Measurements from ENCODE around the gene CACNA1E.
"Not testable (repeated sequence)": the region's sequence is repeated elsewhere in the genome, so short reads cannot be mapped to it uniquely, and the experiment has no call there.

The CACNA1E gene

GRCh38 chr1:181516706-181517105 is 33.4 kb downstream of the CACNA1E start:
- DNase-seq (ENCODE audit: low spot score) (no peak), FAIRE-seq (no peak)

DNA sequence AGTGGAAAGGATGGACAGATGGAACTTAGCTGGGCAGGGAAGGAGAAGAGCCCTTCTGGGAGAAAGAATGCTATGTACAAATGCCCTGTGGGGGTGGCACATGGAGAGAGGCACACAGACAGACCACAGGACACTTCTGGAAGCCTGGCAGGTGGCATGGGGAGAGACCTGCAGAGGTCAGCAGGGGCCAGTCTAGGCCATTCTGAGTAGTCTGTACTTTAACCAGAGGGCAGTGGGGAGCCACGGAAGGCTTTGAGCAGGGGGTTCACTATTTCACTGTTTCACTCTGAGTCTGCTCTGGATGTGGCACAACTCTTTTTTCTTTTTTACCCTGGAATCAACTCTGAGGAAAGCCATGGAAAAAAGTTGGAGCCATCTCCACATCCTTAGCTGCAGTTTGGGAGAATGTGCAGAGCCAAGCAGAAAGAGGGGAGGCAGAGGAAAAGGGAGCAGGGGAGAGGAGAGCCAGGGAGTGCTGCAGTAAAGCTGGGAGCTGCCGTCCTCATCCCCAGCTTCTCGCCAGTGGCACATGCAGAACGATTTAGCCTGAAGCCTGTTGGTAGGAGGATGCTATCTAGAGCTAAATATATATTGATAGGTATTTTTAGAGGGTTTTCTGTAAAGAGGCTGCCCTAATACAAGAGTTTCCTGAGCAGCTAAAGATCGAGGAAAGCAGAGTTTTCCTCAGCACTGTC is 34.0 kb downstream of the CACNA1E start:
- FAIRE-seq (no peak), DNase-seq (ENCODE audit: low spot score) (no peak)

DNA sequence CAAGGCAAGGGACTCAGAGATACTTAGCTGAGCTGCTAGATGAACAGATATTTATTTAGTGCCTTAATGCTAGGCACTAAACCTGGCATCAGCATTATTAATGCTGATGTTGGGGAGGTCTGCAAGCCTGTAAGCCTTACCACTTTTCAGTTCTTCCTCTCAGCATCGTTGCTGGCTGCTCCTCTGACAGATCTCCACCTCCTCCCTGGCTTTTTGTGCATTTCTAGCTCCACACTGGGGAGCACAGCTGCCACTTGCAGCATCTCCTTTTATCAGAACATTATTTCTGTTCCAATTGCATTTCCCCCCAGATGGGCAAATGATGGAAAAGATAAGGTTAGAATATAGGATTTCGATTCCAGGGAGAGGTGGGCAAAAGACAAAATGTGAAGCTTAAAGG is 34.8 kb downstream of the CACNA1E start:
- FAIRE-seq = no peak

DNA sequence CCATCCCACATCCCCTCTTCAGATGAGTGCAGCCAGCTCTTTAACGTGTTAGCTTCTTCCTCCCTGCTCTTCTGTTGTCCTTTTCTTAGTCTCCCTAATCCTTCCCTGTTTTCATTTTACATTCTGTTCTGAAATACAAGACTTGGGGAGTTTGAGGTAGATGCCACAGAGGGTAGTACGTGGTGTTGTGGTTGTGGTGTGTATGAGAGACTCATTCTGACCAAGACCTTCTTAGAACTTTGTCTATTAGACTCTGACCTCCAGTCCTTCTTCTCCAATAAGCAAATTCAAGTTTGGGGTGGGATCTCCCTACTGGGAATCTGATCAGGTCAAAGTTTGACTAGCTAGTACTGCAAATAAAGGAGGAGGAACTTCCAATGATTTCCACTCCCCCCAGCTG is 39.5 kb downstream of the CACNA1E start:
- FAIRE-seq (no peak), DNase-seq (ENCODE audit: low spot score) (no peak)

More for the DNA sequence above, 34.8 kb downstream of the CACNA1E start:
- DNase-seq (ENCODE audit: low spot score) = no peak

DNA sequence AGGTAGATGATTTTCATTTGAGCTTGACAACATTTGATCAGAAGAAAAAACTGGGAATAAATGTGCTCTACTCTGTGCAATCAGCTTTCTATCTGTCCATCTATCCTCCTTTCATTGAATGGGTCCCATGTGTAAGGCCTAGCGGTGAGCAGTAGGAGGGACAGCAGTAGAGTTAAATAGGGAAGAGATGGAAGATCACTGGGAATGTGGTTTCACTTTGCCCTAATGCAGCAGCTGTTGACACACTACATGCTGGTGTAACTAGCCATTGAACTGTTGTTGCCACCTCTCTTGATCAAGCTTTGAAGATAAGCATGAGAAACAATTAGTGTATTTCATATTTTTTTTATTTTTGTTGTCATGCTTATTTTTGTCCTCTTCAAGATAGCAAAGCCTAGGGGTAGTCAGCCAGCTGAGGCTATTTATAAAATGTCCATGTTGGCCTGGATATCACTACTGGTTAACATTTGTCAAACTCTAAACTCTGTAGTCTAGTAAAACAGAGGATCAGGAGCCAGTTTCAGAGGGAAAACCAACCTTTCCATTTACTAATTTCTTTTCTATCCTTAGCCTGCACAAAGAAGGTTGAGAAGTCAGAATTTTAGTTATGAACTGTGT is 41.9 kb downstream of the CACNA1E start:
- FAIRE-seq = no peak
- DNase-seq (ENCODE audit: low spot score) = no peak

DNA sequence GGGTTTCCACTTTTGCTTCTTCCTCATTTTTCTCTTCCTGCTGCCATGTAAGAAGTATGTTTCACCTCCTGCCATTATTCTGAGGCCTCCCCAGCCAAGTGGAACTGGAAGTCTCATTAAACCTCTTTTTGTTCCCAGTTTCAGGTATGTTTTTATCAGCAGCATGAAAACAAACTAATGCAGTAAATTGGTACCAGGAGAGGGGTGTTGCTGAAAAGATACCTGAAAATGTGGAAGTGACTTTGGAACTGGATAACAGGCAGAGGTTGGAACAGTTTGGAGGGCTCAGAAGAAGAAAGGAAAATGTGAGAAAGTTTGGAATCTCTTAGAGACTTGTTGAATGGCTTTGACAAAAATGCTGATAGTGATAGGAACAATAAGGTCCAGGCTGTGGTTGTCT is 44.9 kb downstream of the CACNA1E start:
- DNase-seq (ENCODE audit: low spot score); FAIRE-seq: not testable (repeated sequence)

DNA sequence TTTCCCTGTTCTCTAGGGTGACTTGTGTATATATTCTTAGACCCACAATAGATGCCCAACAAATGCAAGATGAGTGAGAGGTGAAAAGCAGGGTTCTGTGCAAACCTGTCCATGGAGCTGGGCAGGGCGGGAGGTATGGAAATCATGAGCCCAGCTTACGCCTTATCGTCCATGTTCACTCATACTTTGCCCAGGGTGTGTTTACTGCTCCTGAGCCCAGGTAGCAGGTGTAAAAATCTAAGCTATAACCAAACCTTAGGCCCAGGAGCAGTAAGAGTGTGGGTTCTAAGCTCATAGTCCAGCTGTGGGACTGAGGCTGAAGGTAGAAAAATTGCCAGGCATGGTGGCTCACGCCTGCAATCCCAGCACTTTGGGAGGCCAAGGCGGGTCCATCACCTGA is 48.1 kb downstream of the CACNA1E start:
- DNase-seq (ENCODE audit: low spot score) = no peak
- no peak for FAIRE-seq

DNA sequence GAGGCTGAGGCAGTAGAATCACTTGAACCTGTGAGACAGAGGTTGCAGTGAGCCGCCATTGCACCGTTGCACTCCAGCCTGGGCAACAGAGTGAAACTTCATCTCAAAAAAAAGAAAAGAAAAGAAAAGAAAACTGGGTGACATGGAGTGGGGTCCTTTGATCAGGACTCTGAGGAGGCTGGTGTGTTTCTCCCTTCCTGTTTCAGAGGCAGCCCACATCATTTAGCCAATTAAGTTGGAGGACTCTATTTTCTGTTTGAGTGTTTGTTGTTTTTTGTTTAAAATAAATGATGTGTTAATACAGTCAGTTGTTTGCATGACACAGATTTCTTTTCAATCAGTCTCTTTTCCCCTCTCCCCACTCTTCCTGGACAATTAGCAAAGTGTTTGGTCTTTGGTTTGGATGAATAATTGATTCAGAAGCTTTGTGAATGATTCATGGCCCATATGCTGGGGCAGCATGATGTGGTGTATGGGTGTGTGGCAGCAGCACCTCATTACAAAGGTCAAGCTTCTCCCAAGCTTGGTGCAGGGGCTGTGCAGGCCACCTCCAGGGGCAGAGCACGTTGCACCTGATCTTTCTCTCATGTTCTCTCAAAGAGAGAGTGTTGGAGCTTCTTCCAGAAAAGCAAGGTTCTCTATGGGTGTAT is 48.8 kb downstream of the CACNA1E start:
- no peak for FAIRE-seq

GRCh38 chr1:181538836-181539235 is 55.5 kb downstream of the CACNA1E start:
- DNase-seq (ENCODE audit: low spot score) = no peak
- FAIRE-seq = no peak

More for the DNA sequence above, 48.8 kb downstream of the CACNA1E start:
- DNase-seq (ENCODE audit: low spot score) = no peak

- DNase-seq (ENCODE audit: low spot score) = no peak
- no peak for FAIRE-seq
These were observed 58.1 kb downstream of the CACNA1E start for GRCh38 chr1:181541458-181541857.

DNA sequence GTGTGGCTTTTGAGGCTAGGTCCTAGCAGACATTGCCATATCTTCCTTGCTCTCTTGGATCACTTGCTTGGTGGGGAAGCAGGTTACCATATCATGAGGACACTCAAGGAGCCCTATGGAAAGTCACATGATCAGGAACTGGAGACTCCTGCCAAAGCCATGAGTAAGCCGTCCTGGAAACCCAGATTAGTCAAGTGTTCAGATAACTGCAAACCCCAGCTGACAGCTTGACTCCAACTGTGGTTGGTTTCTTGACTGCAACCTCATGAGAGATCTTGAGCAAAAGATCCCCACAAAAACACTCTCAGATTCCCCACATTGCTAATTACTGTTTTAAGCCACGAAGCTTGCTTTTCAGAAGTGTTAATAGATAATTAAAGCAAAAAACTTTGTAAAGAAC is 58.6 kb downstream of the CACNA1E start:
- no peak for DNase-seq (ENCODE audit: low spot score)
- FAIRE-seq = no peak

GRCh38 chr1:181542406-181542805 is 59.1 kb downstream of the CACNA1E start:
- DNase-seq (ENCODE audit: low spot score) = not testable (repeated sequence)

GRCh38 chr1:181545395-181545794 is 62.1 kb downstream of the CACNA1E start:
- FAIRE-seq = no peak
- no peak for DNase-seq (ENCODE audit: low spot score)

More at GRCh38 chr1:181542406-181542805, 59.1 kb downstream of the CACNA1E start:
- not testable (repeated sequence) for FAIRE-seq

DNA sequence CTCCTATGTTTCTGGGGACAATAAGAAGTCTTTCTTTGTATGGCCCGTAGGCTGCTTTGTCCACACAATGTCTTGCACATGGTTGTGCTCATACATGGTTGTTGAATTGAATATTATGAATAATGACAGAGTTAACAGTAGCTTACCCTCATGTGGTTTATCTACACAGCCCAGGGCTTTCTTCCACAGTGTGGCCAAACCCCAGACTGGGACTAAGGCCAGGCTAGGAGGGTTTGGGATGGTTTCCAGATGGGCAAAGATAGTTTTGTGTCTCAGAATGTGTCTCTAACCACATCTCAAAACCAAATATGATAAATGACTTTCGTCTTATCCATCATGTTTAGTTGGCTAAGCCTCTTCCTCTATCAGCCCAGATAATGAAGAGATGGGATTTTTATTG is 65.2 kb downstream of the CACNA1E start:
- DNase-seq (ENCODE audit: low spot score) (no peak), FAIRE-seq (no peak)

GRCh38 chr1:181551249-181551648 is 67.9 kb downstream of the CACNA1E start:
- DNase-seq (ENCODE audit: low spot score) (no peak), FAIRE-seq (no peak)

GRCh38 chr1:181551754-181552153 is 68.4 kb downstream of the CACNA1E start:
- DNase-seq (ENCODE audit: low spot score) (no peak), FAIRE-seq (no peak)

- FAIRE-seq (no peak), DNase-seq (ENCODE audit: low spot score) (no peak)
These were observed 71.1 kb downstream of the CACNA1E start for GRCh38 chr1:181554465-181554864.

- no peak for FAIRE-seq
These were observed 73.3 kb downstream of the CACNA1E start for GRCh38 chr1:181556631-181557030.

GRCh38 chr1:181557313-181557712 is 74.0 kb downstream of the CACNA1E start:
- FAIRE-seq (no peak), DNase-seq (ENCODE audit: low spot score) (no peak)

More at GRCh38 chr1:181556631-181557030, 73.3 kb downstream of the CACNA1E start:
- DNase-seq (ENCODE audit: low spot score) = no peak

DNA sequence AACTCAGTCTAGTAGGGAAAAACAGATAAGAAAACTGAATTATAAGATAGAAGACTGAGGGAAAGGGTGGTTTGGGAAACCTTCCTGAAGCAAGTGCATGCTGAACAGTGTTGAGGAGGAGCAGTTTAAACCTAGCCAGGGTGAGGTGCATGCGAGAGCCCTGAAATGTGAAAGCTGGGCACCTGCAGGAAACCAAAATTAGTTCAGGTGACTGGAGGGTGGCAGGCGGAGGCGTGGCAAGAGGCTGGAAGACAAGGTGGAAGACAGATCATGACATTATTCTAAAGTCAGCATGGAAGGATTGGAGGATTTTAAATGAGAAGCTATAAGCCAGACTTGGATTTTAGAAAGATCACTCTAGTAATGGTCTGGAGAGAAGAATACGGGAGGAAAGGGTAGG is 75.1 kb downstream of the CACNA1E start:
- FAIRE-seq (no peak), DNase-seq (ENCODE audit: low spot score) (no peak)

- no peak for FAIRE-seq
These were observed 75.8 kb downstream of the CACNA1E start for GRCh38 chr1:181559142-181559541.

GRCh38 chr1:181562395-181562794 is 79.1 kb downstream of the CACNA1E start:
- FAIRE-seq = no peak
- no peak for DNase-seq (ENCODE audit: low spot score)

More at GRCh38 chr1:181559142-181559541, 75.8 kb downstream of the CACNA1E start:
- DNase-seq (ENCODE audit: low spot score) = no peak

Measured in urothelium cell line (cell line).